WTC11 (cell line): ENCODE data around the gene RNF149. TPM values are rescaled to one million over a fixed set of nuclear protein-coding genes. Genes with fewer than 3 reads are reported as not detected.

Source experiments
- ATAC-seq: fragments of 200-7000 bp; cut with Tn5 transposase; 2 replicates; pipeline ENCODE4 v1.10.0; 2021; ENCODE audit warnings: mild to moderate bottlenecking, moderate library complexity
- CTCF ChIA-PET: fragments of 300-600 bp; sonication (Branson Sonifier 250); formaldehyde crosslinking; loops from one replicate; lab custom pipeline; 2021; ENCODE audit warnings: antibody characterized with exemption; lab: Charles Lee
- POLR2A ChIA-PET: fragments of 350-600 bp; sonication (Branson Sonifier 250); formaldehyde crosslinking; loops from one replicate; lab custom pipeline; 2021; ENCODE audit warnings: antibody characterized with exemption; lab: Charles Lee
- DNase-seq: peaks from one replicate; pipeline ENCODE4 v3.0.0; 2021; ENCODE audit warnings: low spot score
- H3K27ac Mint-ChIP-seq: 2 replicates; pipeline ENCODE4 v1.8.0; 2021; ENCODE audit warnings: mixed read lengths
- H3K27me3 Mint-ChIP-seq: 2 replicates; pipeline ENCODE4 v1.8.0; 2021; ENCODE audit warnings: low read depth, mild to moderate bottlenecking, moderate library complexity, mixed read lengths
- H3K36me3 Mint-ChIP-seq: 2 replicates; pipeline ENCODE4 v1.8.0; 2021; ENCODE audit warnings: mixed read lengths
- H3K4me1 Mint-ChIP-seq: 2 replicates; pipeline ENCODE4 v1.8.0; 2022; ENCODE audit warnings: mixed read lengths
- H3K4me3 Mint-ChIP-seq: 2 replicates; pipeline ENCODE4 v1.8.0; 2021; ENCODE audit warnings: mild to moderate bottlenecking, moderate library complexity, mixed read lengths
- H3K9me3 Mint-ChIP-seq: 2 replicates; pipeline ENCODE4 v1.8.0; 2021; ENCODE audit warnings: mixed read lengths
- AFF4 ChIP-seq: sonication (generic); formaldehyde crosslinking; IDR thresholded peaks from 2 replicates; pipeline ENCODE4 v1.8.1; 2023; ENCODE audit warnings: mild to moderate bottlenecking, missing genetic modification reagents, borderline replicate concordance
- CDX4 ChIP-seq: fragments of 250-450 bp; sonication (Bioruptor Pico); IDR thresholded peaks from 2 replicates; pipeline ENCODE4 v1.9.0; 2021; ENCODE audit warnings: moderate library complexity, mild to moderate bottlenecking, inconsistent platforms, borderline replicate concordance
- ELF4 ChIP-seq: sonication (generic); formaldehyde crosslinking; IDR thresholded peaks from 2 replicates; pipeline ENCODE4 v1.8.1; 2022; ENCODE audit warnings: low read depth, mild to moderate bottlenecking, moderate library complexity, missing genetic modification reagents
- GTF2I ChIP-seq: fragments of 250-450 bp; sonication (Bioruptor Pico); conservative IDR thresholded peaks from 2 replicates; pipeline ENCODE4 v1.4.0; 2021; ENCODE audit warnings: mild to moderate bottlenecking
- HMGA2 ChIP-seq: fragments of 250-450 bp; sonication (Bioruptor Pico); IDR thresholded peaks from 2 replicates; pipeline ENCODE4 v1.4.0; 2021; ENCODE audit warnings: mild to moderate bottlenecking, moderate library complexity
- HMGXB4 ChIP-seq: sonication (generic); formaldehyde crosslinking; IDR thresholded peaks from 2 replicates; pipeline ENCODE4 v1.8.1; 2023; ENCODE audit warnings: mild to moderate bottlenecking, moderate library complexity, missing genetic modification reagents
- IRF1 ChIP-seq: sonication (generic); formaldehyde crosslinking; IDR thresholded peaks from 2 replicates; pipeline ENCODE4 v1.8.0; 2023; ENCODE audit warnings: missing genetic modification reagents
- MAX ChIP-seq: sonication (generic); formaldehyde crosslinking; IDR thresholded peaks from 2 replicates; pipeline ENCODE4 v1.8.0; 2022; ENCODE audit warnings: mild to moderate bottlenecking, missing genetic modification reagents
- MYBL2 ChIP-seq: sonication (generic); formaldehyde crosslinking; IDR thresholded peaks from 2 replicates; pipeline ENCODE4 v1.8.1; 2023; ENCODE audit warnings: mild to moderate bottlenecking, moderate library complexity, missing genetic modification reagents
- NR1H2 ChIP-seq: sonication (generic); formaldehyde crosslinking; IDR thresholded peaks from 2 replicates; pipeline ENCODE4 v1.9.0; 2021; ENCODE audit warnings: mild to moderate bottlenecking, moderate library complexity, missing genetic modification reagents
- NR2C2 ChIP-seq: sonication (generic); formaldehyde crosslinking; IDR thresholded peaks from 2 replicates; pipeline ENCODE4 v1.8.0; 2022; ENCODE audit warnings: mild to moderate bottlenecking, missing genetic modification reagents
- OVOL2 ChIP-seq: fragments of 250-450 bp; sonication (Bioruptor Pico); IDR thresholded peaks from 2 replicates; pipeline ENCODE4 v1.9.0; 2021; ENCODE audit warnings: mild to moderate bottlenecking, borderline replicate concordance
- SP1 ChIP-seq: sonication (generic); formaldehyde crosslinking; conservative IDR thresholded peaks from 2 replicates; pipeline ENCODE4 v1.8.1; 2022; ENCODE audit warnings: missing genetic modification reagents
- STAT6 ChIP-seq: sonication (generic); formaldehyde crosslinking; conservative IDR thresholded peaks from 2 replicates; pipeline ENCODE4 v1.8.1; 2023; ENCODE audit warnings: mild to moderate bottlenecking, low read depth, missing genetic modification reagents, moderate library complexity
- USF1 ChIP-seq: sonication (generic); formaldehyde crosslinking; IDR thresholded peaks from 2 replicates; pipeline ENCODE4 v1.8.0; 2022; ENCODE audit warnings: mild to moderate bottlenecking, missing genetic modification reagents
- ZBTB21 ChIP-seq: sonication (generic); formaldehyde crosslinking; IDR thresholded peaks from 2 replicates; pipeline ENCODE4 v1.8.1; 2023; ENCODE audit warnings: mild to moderate bottlenecking, missing genetic modification reagents, borderline replicate concordance
- ZNF281 ChIP-seq: sonication (generic); formaldehyde crosslinking; IDR thresholded peaks from 2 replicates; pipeline ENCODE4 v1.8.0; 2023; ENCODE audit warnings: mild to moderate bottlenecking, missing genetic modification reagents
- ZNF317 ChIP-seq: sonication (generic); formaldehyde crosslinking; IDR thresholded peaks from 2 replicates; pipeline ENCODE4 v1.8.1; 2023; ENCODE audit warnings: low read depth, mild to moderate bottlenecking, moderate library complexity, missing genetic modification reagents, borderline replicate concordance
- total RNA-seq: library from RNA; stranded (reverse); gene quantifications from 3 replicates; pipeline ENCODE4 v1.2.3, GENCODE V29; 2021

Gene RNF149
- total RNA-seq, 1 experiment from 2014 or later: 25.6 TPM

GRCh38 chr2:101340141-101340551, 31.6 kb upstream of the RNF149 start (continued):
- TF ChIP-seq HMGXB4 (CRISPR knock-in tag): no peak

- Mint-ChIP-seq H3K4me3 (peak overlapping the region; percentile 57), H3K27me3 (peaks cover 18% of the 10 kb centered on the region), H3K36me3 (peaks cover 7% of the 10 kb centered on the region), H3K27ac (peak overlapping the region; percentile 50), H3K4me1 (peaks cover 59% of the 10 kb centered on the region), H3K9me3 (peaks cover 9% of the 10 kb centered on the region)
- POLR2A ChIA-PET: no interaction called here
- no peak for DNase-seq
- TF ChIP-seq USF1: no peak
- no peak for TF ChIP-seq STAT6 (CRISPR knock-in tag)
- TF ChIP-seq GTF2I (CRISPR knock-in tag): no peak
- no peak for TF ChIP-seq MAX (CRISPR knock-in tag)
- TF ChIP-seq SP1 (CRISPR knock-in tag): no peak
- TF ChIP-seq OVOL2 (CRISPR knock-in tag): no peak
- no peak for TF ChIP-seq ZNF281
- no peak for TF ChIP-seq ELF4 (CRISPR knock-in tag)
- TF ChIP-seq NR1H2 (CRISPR knock-in tag): no peak
- TF ChIP-seq ZNF317 (CRISPR knock-in tag): no peak
- TF ChIP-seq CDX4 (CRISPR knock-in tag): no peak
- no peak for TF ChIP-seq AFF4 (CRISPR knock-in tag)
- no peak for TF ChIP-seq NR2C2 (CRISPR knock-in tag)
- TF ChIP-seq HMGA2 (CRISPR knock-in tag): no peak
- TF ChIP-seq ZBTB21 (CRISPR knock-in tag): no peak
- TF ChIP-seq IRF1: no peak
- TF ChIP-seq MYBL2: no peak
- TF ChIP-seq HMGXB4 (CRISPR knock-in tag): no peak
- ATAC-seq: no peak
- CTCF ChIA-PET: interaction anchor here (0.9 to 1.6 kb wide), 3 partner anchors 9 to 62 kb away, joined by 3 to 4 read pairs (median 4); no protein-coding TSS in a partner anchor
Observed at GRCh38 chr2:101339266-101339880, 30.9 kb upstream of the RNF149 start.
